GM12865 (cell line): ENCODE data around the gene ROR2.
A peak's percentile ranks its signal among the peaks of the same experiment; 100 is the strongest.

Source experiments
- DNase-seq: peaks from one replicate; pipeline ENCODE4 v3.0.0; 2010; ENCODE audit warnings: low read depth
- H3K4me3 ChIP-seq: 2 replicates; pipeline ENCODE4 v1.5.1; 2011; ENCODE audit warnings: mild to moderate bottlenecking, low read depth, low read length, control low read depth
- CTCF ChIP-seq: IDR thresholded peaks from 2 replicates; pipeline ENCODE4 v1.5.1; 2011; ENCODE audit warnings: low read length, control low read depth, low read depth, inconsistent platforms; ENCODE audit not compliant: insufficient read depth; ENCODE audit errors: missing control alignments

ROR2 gene

GRCh38 chr9:91711755-91712601 lies 238.1 kb downstream of the ROR2 start:
- peak overlapping the region; percentile 47 for H3K4me3 ChIP-seq
- DNase-seq: peak; percentile 94
- TF ChIP-seq CTCF: no peak

GRCh38 chr9:91710158-91710557 lies 239.9 kb downstream of the ROR2 start:
- H3K4me3 ChIP-seq: no peak overlapping the region
- peak; percentile 50 for DNase-seq
- TF ChIP-seq CTCF: no peak

- no peak for DNase-seq
- no peak for TF ChIP-seq CTCF
- H3K4me3 ChIP-seq: no peak overlapping the region
Measured at GRCh38 chr9:91705386-91705785, 244.6 kb downstream of the ROR2 start.

- H3K4me3 ChIP-seq: no peak overlapping the region
- DNase-seq: no peak
- no peak for TF ChIP-seq CTCF
Measured at GRCh38 chr9:91700475-91700874, 249.6 kb downstream of the ROR2 start.

GRCh38 chr9:91698266-91698665 lies 251.8 kb downstream of the ROR2 start:
- no peak for DNase-seq
- H3K4me3 ChIP-seq: no peak overlapping the region
- no peak for TF ChIP-seq CTCF

- no peak for TF ChIP-seq CTCF
- no peak overlapping the region for H3K4me3 ChIP-seq
- no peak for DNase-seq
Measured at GRCh38 chr9:91697201-91697600, 252.8 kb downstream of the ROR2 start.
